Measurements from ENCODE around the gene PPIF.

The PPIF gene

DNA sequence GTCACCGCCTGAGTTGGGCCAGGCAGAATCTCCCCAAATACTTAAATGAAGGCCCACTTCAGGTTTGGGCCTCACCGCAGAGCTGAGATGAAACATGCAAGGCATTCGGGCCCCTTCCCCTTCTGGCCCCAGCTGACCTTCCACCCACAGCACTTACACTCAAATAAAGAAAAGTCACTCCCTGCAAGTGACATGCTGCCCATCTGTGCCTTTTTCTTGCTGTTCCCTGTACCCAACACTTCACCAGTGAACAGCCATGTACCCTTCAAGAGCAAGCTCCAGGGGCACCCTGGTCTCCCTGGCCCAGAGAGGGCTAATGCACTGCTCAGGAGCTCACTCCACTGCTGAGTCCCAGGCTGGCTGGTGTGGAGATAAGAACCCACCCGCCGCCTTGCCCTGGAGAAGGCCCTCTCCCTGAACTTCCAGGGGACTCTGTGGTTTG lies 57.4 kb downstream of the PPIF start:
- no peak for DNase-seq

All from T-helper 9 cell (primary cell).